ENCODE measurements around the gene TDRD7. TPM values are rescaled to one million over a fixed set of nuclear protein-coding genes. Genes with fewer than 3 reads are reported as not detected.

Gene TDRD7
- total and polyA plus RNA-seq, 2 of the 13 experiments (the other 11 are each of a cell fraction or from before 2014, with no cell fraction given), result 9.8 to 15.5 TPM

- 0 out of 2 replicates have a peak, but pooled peaks have one; percentile 15 for TF ChIP-seq ZSCAN31 (CRISPR knock-in tag; IDR thresholded peaks at IDR 0.05; ENCODE audit: low read depth)
- TF ChIP-seq, protein P1, sequence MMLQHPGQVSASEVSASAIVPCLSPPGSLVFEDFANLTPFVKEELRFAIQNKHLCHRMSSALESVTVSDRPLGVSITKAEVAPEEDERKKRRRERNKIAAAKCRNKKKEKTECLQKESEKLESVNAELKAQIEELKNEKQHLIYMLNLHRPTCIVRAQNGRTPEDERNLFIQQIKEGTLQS (CRISPR knock-in tag; IDR thresholded peaks at IDR 0.05), result no peak
- TF ChIP-seq RAD51 (IDR thresholded peaks at IDR 0.05; ENCODE audit: borderline replicate concordance), result no peak
- no peak for TF ChIP-seq FLYWCH1 (CRISPR knock-in tag; IDR thresholded peaks at IDR 0.05)
- TF ChIP-seq ZNF260 (CRISPR knock-in tag; IDR thresholded peaks at IDR 0.05; ENCODE audit: borderline replicate concordance, low read depth), result no peak
- peak in 1 of 2 experiments; percentile 56; a peak in 1 of 4 replicates for TF ChIP-seq HMGXB4 (CRISPR knock-in tag; IDR thresholded peaks at IDR 0.05; ENCODE audit: borderline replicate concordance in 1 of 2, low read depth in 1 of 2)
- TF ChIP-seq HOXA9 (CRISPR knock-in tag; IDR thresholded peaks at IDR 0.05; ENCODE audit: borderline replicate concordance), result no peak
- TF ChIP-seq POLR2A (IDR thresholded peaks at IDR 0.05; ENCODE audit: insufficient read depth in 1 of 2, low read depth in 2 of 2, low read length in 2 of 2), result no peak
- TF ChIP-seq ADNP (CRISPR knock-in tag; IDR thresholded peaks at IDR 0.05), result no peak
- no peak for TF ChIP-seq ZNF879 (CRISPR knock-in tag; IDR thresholded peaks at IDR 0.05)
- TF ChIP-seq SYNCRIP (IDR thresholded peaks at IDR 0.05; ENCODE audit: insufficient read depth, low read depth, low read length), result no peak
- TF ChIP-seq ZNF629 (CRISPR knock-in tag; conservative IDR thresholded peaks at IDR 0.05), result no peak
- no peak for TF ChIP-seq ZNF790 (CRISPR knock-in tag; IDR thresholded peaks at IDR 0.05; ENCODE audit: borderline replicate concordance)
- TF ChIP-seq, protein P2, sequence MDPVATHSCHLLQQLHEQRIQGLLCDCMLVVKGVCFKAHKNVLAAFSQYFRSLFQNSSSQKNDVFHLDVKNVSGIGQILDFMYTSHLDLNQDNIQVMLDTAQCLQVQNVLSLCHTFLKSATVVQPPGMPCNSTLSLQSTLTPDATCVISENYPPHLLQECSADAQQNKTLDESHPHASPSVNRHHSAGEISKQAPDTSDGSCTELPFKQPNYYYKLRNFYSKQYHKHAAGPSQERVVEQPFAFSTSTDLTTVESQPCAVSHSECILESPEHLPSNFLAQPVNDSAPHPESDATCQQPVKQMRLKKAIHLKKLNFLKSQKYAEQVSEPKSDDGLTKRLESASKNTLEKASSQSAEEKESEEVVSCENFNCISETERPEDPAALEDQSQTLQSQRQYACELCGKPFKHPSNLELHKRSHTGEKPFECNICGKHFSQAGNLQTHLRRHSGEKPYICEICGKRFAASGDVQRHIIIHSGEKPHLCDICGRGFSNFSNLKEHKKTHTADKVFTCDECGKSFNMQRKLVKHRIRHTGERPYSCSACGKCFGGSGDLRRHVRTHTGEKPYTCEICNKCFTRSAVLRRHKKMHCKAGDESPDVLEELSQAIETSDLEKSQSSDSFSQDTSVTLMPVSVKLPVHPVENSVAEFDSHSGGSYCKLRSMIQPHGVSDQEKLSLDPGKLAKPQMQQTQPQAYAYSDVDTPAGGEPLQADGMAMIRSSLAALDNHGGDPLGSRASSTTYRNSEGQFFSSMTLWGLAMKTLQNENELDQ (CRISPR knock-in tag; IDR thresholded peaks at IDR 0.05; ENCODE audit: borderline replicate concordance), result no peak
- TF ChIP-seq ZNF326 (CRISPR knock-in tag; IDR thresholded peaks at IDR 0.05; ENCODE audit: borderline replicate concordance), result no peak
- TF ChIP-seq, protein P3, sequence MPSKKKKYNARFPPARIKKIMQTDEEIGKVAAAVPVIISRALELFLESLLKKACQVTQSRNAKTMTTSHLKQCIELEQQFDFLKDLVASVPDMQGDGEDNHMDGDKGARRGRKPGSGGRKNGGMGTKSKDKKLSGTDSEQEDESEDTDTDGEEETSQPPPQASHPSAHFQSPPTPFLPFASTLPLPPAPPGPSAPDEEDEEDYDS (CRISPR knock-in tag; IDR thresholded peaks at IDR 0.05), result no peak
- no peak for TF ChIP-seq NFIC (IDR thresholded peaks at IDR 0.05; ENCODE audit: low read length)
- no peak for TF ChIP-seq U2AF1 (optimal IDR thresholded peaks at IDR 0.05; ENCODE audit: low read depth, low read length)
- TF ChIP-seq CENPT (CRISPR knock-in tag; IDR thresholded peaks at IDR 0.05; ENCODE audit: low read depth), result no peak
- peak; percentile 58; the same call in 1 of the 2 replicates for TF ChIP-seq BCL6 (CRISPR knock-in tag; IDR thresholded peaks at IDR 0.05)
- TF ChIP-seq ZFP82 (CRISPR knock-in tag; IDR thresholded peaks at IDR 0.05; ENCODE audit: borderline replicate concordance), result no peak
- no peak for TF ChIP-seq FOXM1 (CRISPR knock-in tag; IDR thresholded peaks at IDR 0.05)
- TF ChIP-seq, protein P4, sequence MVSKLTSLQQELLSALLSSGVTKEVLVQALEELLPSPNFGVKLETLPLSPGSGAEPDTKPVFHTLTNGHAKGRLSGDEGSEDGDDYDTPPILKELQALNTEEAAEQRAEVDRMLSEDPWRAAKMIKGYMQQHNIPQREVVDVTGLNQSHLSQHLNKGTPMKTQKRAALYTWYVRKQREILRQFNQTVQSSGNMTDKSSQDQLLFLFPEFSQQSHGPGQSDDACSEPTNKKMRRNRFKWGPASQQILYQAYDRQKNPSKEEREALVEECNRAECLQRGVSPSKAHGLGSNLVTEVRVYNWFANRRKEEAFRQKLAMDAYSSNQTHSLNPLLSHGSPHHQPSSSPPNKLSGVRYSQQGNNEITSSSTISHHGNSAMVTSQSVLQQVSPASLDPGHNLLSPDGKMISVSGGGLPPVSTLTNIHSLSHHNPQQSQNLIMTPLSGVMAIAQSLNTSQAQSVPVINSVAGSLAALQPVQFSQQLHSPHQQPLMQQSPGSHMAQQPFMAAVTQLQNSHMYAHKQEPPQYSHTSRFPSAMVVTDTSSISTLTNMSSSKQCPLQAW (CRISPR knock-in tag; IDR thresholded peaks at IDR 0.05), result peak; percentile 12; the same call in 1 of the 2 replicates
- no peak for TF ChIP-seq ZNF724P (CRISPR knock-in tag; IDR thresholded peaks at IDR 0.05; ENCODE audit: borderline replicate concordance)
Measured at GRCh38 chr9:97398999-97399758, 12.7 kb upstream of the TDRD7 start (continued).

Measured in HepG2 (cell line).